ENCODE data around the gene DTNA. TPM values are rescaled to one million over a fixed set of nuclear protein-coding genes. Genes with fewer than 3 reads are reported as not detected.

DTNA gene
- total RNA-seq, 1 experiment from 2014 or later, result 9.6 TPM

DNA sequence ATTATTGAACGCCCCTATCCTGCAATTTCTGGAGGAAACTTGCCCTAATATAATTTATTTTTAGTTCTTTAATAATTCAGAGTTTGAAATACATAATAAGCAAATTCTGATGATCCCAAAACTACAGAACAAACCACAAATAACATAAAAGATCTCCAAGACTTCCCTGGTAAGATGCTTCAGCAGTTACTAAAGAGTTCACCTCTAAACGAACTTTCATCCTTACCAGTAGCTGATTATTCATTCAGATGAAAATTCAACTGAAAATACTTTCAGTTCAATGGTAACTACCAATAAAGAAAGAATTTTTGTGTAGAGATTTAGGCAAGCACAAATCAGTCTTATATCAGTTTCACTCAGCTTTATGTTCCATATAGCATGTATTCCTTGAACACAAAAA lies 201.0 kb downstream of the DTNA start (continued):
- TF ChIP-seq SIN3A (IDR thresholded peaks at IDR 0.05; ENCODE audit: low read depth) (no peak), YY1 (IDR thresholded peaks at IDR 0.05; ENCODE audit: extremely low read depth, insufficient replicate concordance, low read depth, low read length) (no peak)

DNA sequence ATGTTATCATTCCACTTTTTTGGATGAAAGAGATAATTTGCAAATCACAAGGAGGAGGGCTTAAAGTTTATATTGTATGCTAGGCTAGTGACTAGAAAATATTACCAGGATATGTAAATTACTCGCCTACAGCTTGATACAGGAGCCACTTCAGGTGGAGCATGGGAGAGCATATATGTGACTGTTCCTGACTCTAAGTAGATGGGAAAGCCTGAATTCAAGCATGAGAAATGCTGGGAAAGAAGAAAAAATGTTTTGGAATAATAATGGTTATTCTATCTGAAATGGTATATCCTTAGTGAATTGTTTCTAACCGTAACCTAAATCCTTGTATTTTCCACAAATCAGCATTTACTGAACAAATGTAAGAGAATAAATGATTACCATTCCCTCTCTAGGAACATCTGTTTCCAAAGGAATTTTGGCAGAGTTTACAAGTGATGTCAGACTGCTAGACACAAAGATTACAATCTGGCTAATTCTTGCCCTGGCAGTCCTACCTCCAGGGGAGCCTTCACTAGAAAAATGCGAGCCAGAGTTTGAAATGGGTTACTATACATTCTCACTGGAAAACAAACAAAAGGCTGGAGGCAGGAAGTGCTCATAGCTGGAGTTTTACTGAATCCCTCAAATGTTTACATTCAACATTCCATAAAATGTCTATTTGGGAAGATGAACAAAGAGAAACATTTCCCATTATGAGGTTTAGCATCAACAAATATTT lies 201.7 kb downstream of the DTNA start:
- Histone ChIP-seq H3K79me2 (ENCODE audit: insufficient read depth, low read length) (no peaks in the 10 kb centered on the region), H4K20me1 (ENCODE audit: insufficient read depth) (no peaks in the 10 kb centered on the region), H3K9me2 (ENCODE audit: insufficient read depth) (no peaks in the 10 kb centered on the region), H3K9me3 (ENCODE audit: control insufficient read depth in 1 of 2, insufficient read depth in 1 of 2, low read depth in 1 of 2, low read length in 2 of 2) (no peaks in the 10 kb centered on the region), H3K4me2 (ENCODE audit: low read length) (no peak overlapping the region), H3K4me3 (replicated peaks in 1 of 2; ENCODE audit: low read depth in 1 of 2, low read length in 2 of 2) (no peak overlapping the region), H2AFZ (ENCODE audit: low read depth, low read length, poor library complexity, severe bottlenecking) (no peak overlapping the region), H3K27ac (ENCODE audit: low read depth, low read length) (no peak overlapping the region), H3K27me3 (ENCODE audit: insufficient read depth, low read length) (no peaks in the 10 kb centered on the region), H3K4me1 (ENCODE audit: control insufficient read depth in 1 of 2, insufficient read depth in 2 of 2, low read length in 2 of 2) (no peaks in the 10 kb centered on the region), H3K36me3 (ENCODE audit: control insufficient read depth in 1 of 2, insufficient read depth in 2 of 2, low read length in 2 of 2) (no peaks in the 10 kb centered on the region), H3K9ac (ENCODE audit: low read length) (no peak overlapping the region)
- intact Hi-C loops (cut with micrococcal nuclease), result no loop called here
- BruUV-seq (replicated peaks), result no TSS peak
- ChIA-PET CTCF (no interaction called here), RAD21 (ENCODE audit: low non-redundant PET in 1 of 2, low total read pairs in 2 of 2, uncharacterized antibody in 2 of 2, unreplicated experiment in 2 of 2) (no interaction called here), POLR2A (no interaction called here)
- TF ChIP-seq, protein P1, sequence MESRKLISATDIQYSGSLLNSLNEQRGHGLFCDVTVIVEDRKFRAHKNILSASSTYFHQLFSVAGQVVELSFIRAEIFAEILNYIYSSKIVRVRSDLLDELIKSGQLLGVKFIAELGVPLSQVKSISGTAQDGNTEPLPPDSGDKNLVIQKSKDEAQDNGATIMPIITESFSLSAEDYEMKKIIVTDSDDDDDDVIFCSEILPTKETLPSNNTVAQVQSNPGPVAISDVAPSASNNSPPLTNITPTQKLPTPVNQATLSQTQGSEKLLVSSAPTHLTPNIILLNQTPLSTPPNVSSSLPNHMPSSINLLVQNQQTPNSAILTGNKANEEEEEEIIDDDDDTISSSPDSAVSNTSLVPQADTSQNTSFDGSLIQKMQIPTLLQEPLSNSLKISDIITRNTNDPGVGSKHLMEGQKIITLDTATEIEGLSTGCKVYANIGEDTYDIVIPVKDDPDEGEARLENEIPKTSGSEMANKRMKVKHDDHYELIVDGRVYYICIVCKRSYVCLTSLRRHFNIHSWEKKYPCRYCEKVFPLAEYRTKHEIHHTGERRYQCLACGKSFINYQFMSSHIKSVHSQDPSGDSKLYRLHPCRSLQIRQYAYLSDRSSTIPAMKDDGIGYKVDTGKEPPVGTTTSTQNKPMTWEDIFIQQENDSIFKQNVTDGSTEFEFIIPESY (IDR thresholded peaks at IDR 0.05; ENCODE audit: extremely low read depth, insufficient replicate concordance, low read length), result no peak
- no peak for TF ChIP-seq EZH2phosphoT487 (IDR thresholded peaks at IDR 0.05; ENCODE audit: borderline replicate concordance)
- ATAC-seq (no peak), DNase-seq (ENCODE audit: low read depth, low spot score) (no peak)

Data from HCT116 (cell line).